RPMI7951 (cell line): ENCODE data around the gene ROBO1. TPM values are rescaled to one million over a fixed set of nuclear protein-coding genes. Genes with fewer than 3 reads are reported as not detected.
A peak's percentile ranks its signal among the peaks of the same experiment; 100 is the strongest.

Experiments used
- DNase-seq: peaks from one replicate; pipeline ENCODE4 v3.0.0-alpha.2; 2012; ENCODE audit warnings: low read depth
- total RNA-seq: library from RNA; depleted of rRNA; stranded (reverse); fragments of >200 nt; shearing (Covaris generic); gene quantifications from 2 replicates; pipeline ENCODE4 v1.2.3, GENCODE V29; 2014

ROBO1 gene
- total RNA-seq, 1 experiment from 2014 or later: 40.0 TPM

DNA sequence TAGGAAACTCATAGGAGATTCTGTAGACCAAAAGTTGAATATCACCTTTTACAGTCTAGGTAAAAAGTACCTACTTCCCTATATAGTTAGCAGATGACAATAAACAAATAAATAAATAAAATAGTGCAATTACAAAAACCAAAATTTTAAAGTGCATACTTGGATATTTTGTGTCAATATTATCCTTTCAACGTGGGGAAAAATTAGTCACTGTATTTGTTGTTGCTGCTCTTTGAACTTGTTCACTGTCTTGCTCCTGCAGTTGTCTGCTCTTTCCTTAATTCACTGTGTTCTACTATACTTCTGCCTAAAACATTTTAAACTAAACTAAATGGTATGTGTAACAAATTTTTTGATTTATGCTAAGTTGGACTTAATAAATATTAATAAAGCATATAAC, 889.0 kb downstream of the ROBO1 start:
- no peak for DNase-seq

DNA sequence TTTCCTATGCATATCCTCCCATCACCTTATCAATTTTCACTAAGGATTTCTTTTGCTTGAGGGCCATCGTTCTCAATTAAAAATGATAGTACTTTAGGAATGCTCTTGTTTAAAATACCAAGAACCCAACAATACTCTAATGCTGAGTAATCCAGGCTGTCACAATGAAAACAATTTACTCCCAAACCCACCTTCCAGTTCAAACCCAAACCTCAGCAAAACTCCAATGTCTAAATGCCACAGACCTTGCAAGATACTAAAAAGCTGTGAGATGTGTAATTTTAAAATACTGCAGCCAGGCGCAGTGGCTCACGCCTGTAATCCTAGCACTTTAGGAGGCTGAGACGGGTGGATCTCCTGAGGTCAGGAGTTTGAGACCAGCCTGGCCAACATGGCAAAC, 889.8 kb downstream of the ROBO1 start:
- DNase-seq: peak; percentile 57

DNA sequence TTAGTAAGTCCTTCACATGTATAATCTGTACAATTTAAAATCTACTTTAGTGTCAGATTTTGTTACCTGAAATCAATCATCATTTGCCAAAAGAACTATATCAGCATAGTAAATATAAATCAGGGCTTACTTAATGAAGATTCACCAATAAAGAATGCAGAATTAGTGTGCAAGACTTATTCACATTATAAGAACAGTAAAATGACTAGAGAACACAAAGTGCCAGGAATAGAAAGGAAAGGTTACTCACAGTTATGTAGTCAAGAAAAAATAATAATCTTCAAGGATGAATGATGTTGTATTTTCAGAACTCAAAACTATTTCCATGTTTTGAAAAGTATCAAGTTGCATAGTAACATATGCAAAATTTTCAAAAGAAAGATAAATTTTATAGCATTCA, 891.9 kb downstream of the ROBO1 start:
- DNase-seq: no peak

GRCh38 chr3:78875436-78875835, 892.4 kb downstream of the ROBO1 start:
- DNase-seq: no peak

DNA sequence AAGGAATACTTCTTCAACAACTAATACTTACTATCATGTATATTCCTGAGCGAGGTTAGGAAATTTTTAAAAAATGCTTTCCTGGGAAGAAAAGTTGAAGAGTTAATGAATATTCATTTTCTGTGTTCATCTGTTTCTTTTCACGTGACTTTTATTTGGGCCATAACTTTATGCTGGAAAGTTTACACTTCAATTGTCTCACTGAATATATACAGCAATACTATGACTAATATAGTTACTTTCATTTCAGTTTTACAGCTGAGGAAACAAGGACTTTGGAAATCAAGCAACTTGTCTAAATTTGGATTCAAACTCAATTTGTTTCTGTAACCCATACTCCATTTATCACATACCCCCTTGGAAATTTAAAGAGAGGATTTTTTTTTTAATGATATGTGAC, 894.2 kb downstream of the ROBO1 start:
- DNase-seq: peak; percentile 25

GRCh38 chr3:78872195-78872594, 895.6 kb downstream of the ROBO1 start:
- DNase-seq: peak; percentile 35

DNA sequence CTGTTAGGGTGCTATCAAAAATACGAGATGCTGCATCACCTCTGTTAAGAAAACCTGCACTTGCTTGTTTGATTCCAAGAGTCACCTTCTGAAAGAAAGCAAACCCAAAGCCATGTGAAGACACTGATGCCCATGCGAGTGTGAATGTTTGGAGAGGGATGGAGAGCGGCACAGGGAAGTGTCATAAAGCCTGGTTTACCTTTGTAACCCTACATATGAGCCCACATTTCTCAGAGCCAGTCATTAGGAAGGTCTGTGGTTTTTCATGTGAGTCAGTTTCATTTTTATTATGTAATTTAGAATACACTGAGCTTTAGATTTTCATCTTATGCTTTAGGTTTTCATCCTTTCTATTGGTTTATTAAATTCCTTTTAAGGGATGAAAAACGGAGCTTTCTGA, 896.8 kb downstream of the ROBO1 start:
- DNase-seq: peak; percentile 41

GRCh38 chr3:78870484-78870883, 897.3 kb downstream of the ROBO1 start:
- no peak for DNase-seq

DNA sequence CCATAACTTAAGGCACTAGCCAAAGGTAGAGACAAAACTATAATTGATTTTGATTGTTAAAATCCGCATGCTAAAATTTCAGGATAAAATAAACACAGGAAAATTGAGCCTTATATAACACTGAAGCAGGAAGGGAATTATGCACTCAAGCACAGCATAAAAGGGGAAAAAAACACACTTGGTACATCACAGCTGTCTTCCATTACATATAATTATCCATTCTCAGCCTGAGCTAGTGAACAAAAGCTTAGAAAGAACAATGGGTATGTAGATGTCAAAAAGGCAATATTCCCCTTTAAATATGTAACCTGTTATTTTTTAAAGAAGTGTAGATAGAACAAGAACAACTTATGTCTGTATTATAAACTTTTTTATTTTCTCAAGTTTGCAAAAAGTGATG, 899.2 kb downstream of the ROBO1 start:
- DNase-seq: no peak

GRCh38 chr3:78867409-78868372, 900.1 kb downstream of the ROBO1 start:
- DNase-seq: no peak

GRCh38 chr3:78863306-78864203, 904.2 kb downstream of the ROBO1 start:
- DNase-seq: no peak

DNA sequence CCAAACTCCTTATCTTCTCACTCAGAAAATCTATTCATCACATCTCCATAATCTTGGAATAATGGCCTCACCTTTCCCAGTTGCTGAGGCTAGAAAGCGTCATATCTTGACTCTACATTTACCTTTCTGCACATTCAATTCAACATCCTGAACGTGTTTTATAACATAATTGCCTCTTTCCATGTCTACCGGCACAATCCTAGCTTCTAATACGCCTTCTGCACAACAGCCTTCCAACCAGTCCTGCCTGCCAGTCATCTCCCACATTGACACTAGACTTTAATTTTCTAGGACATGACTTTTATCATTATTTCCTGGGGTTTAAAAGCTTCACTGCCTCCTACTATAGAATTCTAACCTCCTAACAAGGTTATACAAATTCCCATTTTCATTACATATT, 906.6 kb downstream of the ROBO1 start:
- DNase-seq: no peak

GRCh38 chr3:78860567-78860966, 907.2 kb downstream of the ROBO1 start:
- no peak for DNase-seq

DNA sequence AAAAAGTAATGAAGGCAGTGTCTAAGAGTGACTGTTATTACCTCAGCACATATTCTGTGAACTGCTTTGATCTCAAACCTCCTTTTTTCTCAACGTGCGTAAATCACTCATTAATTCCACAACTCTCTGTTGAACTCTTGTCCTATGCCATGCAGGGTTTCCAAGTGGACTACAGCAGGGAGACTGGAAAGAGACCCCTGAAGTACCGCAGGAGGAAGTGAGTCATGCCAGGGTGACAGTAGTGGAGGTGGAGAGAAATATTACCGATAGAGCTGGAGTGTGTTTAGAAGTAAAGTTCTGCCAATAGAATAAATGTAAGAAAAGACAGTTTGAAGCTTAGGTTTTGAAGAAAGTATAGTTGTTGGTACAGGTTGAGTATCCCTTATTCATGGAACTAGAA, 908.9 kb downstream of the ROBO1 start:
- DNase-seq: no peak

DNA sequence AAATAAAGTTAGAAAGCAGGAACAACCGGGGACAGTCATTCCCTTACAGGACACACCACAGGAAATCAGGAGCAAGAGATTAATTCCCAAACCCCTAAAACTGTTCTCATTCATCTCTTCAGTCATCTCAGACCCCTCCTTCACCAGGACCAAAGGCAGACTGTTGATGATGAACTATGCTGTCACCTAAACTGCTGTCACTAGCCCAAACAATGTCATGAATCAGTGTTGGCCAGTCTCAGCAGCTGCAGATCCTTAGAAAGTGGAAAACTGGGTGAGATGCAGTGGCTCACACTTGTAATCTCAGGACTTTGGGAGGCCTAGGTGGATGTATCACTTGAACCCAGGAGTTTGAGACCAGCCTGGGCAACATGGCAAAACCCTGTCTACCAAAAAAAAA, 909.6 kb downstream of the ROBO1 start:
- no peak for DNase-seq

DNA sequence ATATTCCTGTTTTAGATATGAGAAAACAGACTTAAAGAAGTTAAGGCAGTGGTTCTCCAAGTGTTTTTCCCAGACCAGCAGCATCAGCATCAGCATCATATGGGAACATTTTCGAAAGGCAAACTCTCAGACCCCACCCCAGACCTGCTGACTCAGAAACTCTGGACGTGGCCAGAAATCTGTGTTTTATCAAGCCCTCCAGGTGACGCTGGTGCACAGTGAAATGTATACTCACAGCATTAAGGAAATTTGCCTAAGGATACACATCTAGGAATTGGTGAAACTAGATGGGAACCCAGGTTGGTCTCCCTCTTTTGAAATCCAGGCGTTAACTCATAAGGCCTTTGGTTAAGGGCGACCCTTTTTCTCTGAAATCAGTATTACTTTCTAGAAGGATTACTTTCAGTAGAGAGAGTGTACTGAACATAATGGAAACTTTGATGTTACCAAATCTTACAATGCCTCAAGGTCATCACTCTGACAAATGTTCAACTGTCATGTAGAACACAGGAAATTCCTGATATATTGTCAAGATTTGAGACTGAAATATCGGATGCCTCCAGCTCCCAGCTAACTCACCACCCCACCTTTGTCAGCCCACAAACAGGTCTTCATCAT, 910.2 kb downstream of the ROBO1 start:
- peak; percentile 57 for DNase-seq

DNA sequence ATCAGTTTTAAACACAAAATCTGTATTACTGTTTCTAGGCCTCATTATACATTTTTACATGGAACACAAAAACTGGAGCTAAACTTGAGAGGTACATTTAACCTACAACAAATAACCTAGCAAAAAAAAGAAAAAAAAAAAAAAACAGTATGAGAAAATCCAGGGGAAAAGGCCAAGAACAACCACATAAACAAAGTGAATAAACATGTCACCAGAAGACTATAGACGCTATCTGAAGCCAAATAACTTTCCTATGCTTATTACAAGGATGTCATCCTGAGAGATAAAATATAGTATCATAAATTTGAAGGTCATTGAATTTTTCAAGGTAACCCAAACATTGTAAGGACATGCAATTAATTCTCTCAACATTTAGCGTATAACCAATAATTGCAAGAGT, 911.6 kb downstream of the ROBO1 start:
- DNase-seq: no peak

DNA sequence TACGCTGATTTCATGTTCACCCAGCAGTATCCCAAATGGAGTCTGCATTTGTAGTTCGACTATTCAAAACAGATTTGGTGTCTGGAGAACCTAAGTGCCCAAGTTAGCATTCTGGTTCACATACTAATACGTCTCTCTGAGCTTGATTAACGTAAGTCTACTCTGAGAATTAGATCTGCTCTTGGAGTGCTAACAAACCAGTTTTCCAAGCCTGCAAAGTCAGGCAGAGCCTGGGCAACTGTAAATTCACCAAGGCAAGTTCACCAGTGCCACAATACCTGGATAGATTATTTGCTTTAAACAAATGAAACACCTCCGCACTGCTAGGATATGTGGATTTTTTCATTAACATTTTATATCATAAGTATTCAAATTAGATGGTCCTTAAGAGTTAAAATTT, 912.6 kb downstream of the ROBO1 start:
- no peak for DNase-seq

DNA sequence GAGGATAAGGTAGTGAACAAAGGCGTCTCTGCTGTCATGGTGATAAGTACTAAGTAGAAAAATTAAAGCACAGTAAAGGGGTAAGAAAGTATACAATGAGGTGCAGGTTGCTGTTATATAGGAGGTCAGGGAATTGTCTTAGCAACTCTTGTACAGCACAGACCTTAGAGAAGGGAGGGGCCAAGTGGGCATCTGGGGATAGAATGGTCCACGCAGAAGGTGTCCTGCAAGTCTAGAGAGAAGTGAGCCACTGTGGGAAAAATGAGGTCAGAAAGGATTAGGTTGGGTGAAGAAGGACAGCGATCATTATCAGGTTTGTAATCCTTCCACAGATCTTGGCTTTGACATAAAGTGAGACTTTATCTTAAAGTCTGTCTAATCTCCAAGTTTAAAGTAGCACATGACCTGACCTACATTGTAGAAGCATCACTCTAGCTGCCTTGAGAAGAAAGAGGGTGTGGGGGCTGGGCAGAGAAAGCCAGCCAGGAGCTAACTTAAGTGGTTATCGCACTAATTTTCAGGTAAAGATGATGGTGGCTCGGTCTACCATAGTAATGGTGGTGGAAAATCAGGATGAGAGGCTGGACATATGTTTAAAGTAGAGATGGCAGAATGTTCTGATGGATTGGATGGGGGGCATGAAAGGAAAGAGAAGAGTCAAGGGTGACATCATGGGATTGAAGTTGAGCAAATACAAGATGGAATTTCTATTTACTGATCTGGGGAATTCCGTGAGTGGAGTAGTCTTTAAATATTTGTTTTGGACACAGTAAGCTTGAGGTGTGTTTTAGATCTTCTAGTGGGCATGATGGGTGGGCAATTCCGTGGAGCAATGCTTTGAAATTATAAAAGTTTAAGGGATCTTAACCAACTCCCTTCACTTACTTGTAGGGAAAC, 919.2 kb downstream of the ROBO1 start:
- no peak for DNase-seq

DNA sequence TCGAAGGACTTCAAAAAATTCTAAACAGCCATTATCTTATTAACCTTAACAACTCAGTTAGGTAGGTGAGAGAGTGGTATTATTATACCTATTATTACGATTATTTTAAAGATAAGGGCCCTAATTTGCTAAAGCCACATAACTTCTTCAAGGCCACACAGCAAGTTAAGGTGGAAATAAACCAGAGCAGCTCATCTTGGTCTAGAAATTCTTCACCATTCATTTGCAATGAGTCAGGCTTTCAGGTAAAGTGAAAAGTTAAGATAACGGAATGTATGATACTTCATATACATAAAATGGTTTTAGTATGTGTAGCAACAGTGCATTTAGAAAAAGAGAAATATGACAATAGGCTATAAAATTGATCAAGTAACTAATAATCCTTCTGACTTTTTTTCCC, 920.2 kb downstream of the ROBO1 start:
- no peak for DNase-seq

DNA sequence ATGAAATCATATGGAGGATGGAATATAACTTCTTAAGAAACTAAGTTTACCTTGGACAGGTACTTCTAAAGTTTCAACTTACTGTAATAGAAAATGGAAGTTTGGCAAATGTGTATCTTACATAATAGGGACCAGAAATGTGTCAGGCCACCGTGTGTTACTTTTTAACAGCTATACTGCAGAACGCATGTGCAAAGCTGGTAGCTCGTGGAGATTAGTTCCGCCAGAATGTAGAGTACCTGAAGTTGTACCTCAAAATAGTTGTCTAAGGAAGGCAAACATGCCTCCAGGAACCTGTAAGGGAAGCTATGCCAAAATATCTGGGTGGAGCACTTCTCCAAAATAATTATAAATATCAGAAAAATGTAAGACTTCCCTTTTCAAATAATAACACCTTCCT, 920.6 kb downstream of the ROBO1 start:
- DNase-seq: no peak
